ENCODE measurements around the gene ZG16. TPM values are rescaled to one million over a fixed set of nuclear protein-coding genes. Genes with fewer than 3 reads are reported as not detected.
A peak's percentile ranks its signal among the peaks of the same experiment; 100 is the strongest.

ZG16 gene
- polyA plus RNA-seq, 1 donor from 2014 or later = not detected

- Histone ChIP-seq H3K27me3 (ENCODE audit: insufficient read depth, low read depth, low read length) (no peaks in the 10 kb centered on the region), H3K9me2 (ENCODE audit: insufficient read depth, low read length) (no peaks in the 10 kb centered on the region), H4K20me1 (ENCODE audit: insufficient read depth) (no peaks in the 10 kb centered on the region), H3K36me3 (ENCODE audit: insufficient read depth, low read length) (no peaks in the 10 kb centered on the region), H3K4me2 (ENCODE audit: low read length) (peak overlapping the region; percentile 95), H3F3A (ENCODE audit: insufficient read depth, low read length, poor library complexity, severe bottlenecking) (no peaks in the 10 kb centered on the region), H3K9me3 (ENCODE audit: low read length) (no peaks in the 10 kb centered on the region), H2AFZ (ENCODE audit: low read depth, low read length) (no peak overlapping the region), H3K27ac (ENCODE audit: low read length) (peak overlapping the region; percentile 98), H3K79me2 (replicated peaks; ENCODE audit: insufficient read depth, low read length) (peaks cover 38% of the 10 kb centered on the region), H3K4me3 (ENCODE audit: low read length) (peak overlapping the region; percentile 100), H3K9ac (ENCODE audit: low read length) (peak overlapping the region; percentile 99)
- TF ChIP-seq POLR2AphosphoS5 (IDR thresholded peaks at IDR 0.05) (no peak), REST (IDR thresholded peaks at IDR 0.05; ENCODE audit: borderline replicate concordance) (no peak), CTCF (IDR thresholded peaks at IDR 0.05; ENCODE audit: poor library complexity, severe bottlenecking) (no peak), TAF1 (IDR thresholded peaks at IDR 0.05; ENCODE audit: low read depth) (no peak), EP300 (conservative IDR thresholded peaks at IDR 0.05; ENCODE audit: poor library complexity, severe bottlenecking) (no peak), MXI1 (conservative IDR thresholded peaks at IDR 0.05; ENCODE audit: poor library complexity, severe bottlenecking) (no peak), SMC3 (conservative IDR thresholded peaks at IDR 0.05; ENCODE audit: poor library complexity) (no peak), EZH2 (IDR thresholded peaks at IDR 0.05; ENCODE audit: borderline replicate concordance, insufficient read depth, low read length, poor library complexity, severe bottlenecking) (no peak), RAD21 (conservative IDR thresholded peaks at IDR 0.05) (no peak)
These were observed 37.1 kb downstream of the ZG16 start for GRCh38 chr16:29815032-29815721.

- peak within 1 kb of the TSS; percentile 100 for H3K4me3 ChIP-seq (ENCODE audit: low read length)
- H3K36me3 ChIP-seq (ENCODE audit: insufficient read depth, low read length) = no peaks in the 10 kb centered on the region
- H4K20me1 ChIP-seq (ENCODE audit: insufficient read depth) = no peaks in the 10 kb centered on the region
- peak within 1 kb of the TSS; percentile 95 for H3K4me2 ChIP-seq (ENCODE audit: low read length)
- H3K27me3 ChIP-seq (ENCODE audit: insufficient read depth, low read depth, low read length) = no peaks in the 10 kb centered on the region
- TF ChIP-seq MXI1 (conservative IDR thresholded peaks at IDR 0.05; ENCODE audit: poor library complexity, severe bottlenecking) (peak; percentile 91), POLR2AphosphoS5 (IDR thresholded peaks at IDR 0.05) (peak; percentile 85), EP300 (conservative IDR thresholded peaks at IDR 0.05; ENCODE audit: poor library complexity, severe bottlenecking) (peak; percentile 59), TAF1 (IDR thresholded peaks at IDR 0.05; ENCODE audit: low read depth) (no peak), RAD21 (conservative IDR thresholded peaks at IDR 0.05) (peak; percentile 79), EZH2 (IDR thresholded peaks at IDR 0.05; ENCODE audit: borderline replicate concordance, insufficient read depth, low read length, poor library complexity, severe bottlenecking) (no peak), SMC3 (conservative IDR thresholded peaks at IDR 0.05; ENCODE audit: poor library complexity) (peak; percentile 79), REST (IDR thresholded peaks at IDR 0.05; ENCODE audit: borderline replicate concordance) (no peak), CTCF (IDR thresholded peaks at IDR 0.05; ENCODE audit: poor library complexity, severe bottlenecking) (peak; percentile 99)
- H3K27ac ChIP-seq (ENCODE audit: low read length) = peak within 1 kb of the TSS; percentile 98
- no peaks in the 10 kb centered on the region for H3K9me2 ChIP-seq (ENCODE audit: insufficient read depth, low read length)
- peak within 1 kb of the TSS; percentile 99 for H3K9ac ChIP-seq (ENCODE audit: low read length)
- peaks cover 35% of the 10 kb centered on the region for H3K79me2 ChIP-seq (replicated peaks; ENCODE audit: insufficient read depth, low read length)
- H3F3A ChIP-seq (ENCODE audit: insufficient read depth, low read length, poor library complexity, severe bottlenecking) = no peaks in the 10 kb centered on the region
- peak within 1 kb of the TSS; percentile 48 for H2AFZ ChIP-seq (ENCODE audit: low read depth, low read length)
- H3K9me3 ChIP-seq (ENCODE audit: low read length) = no peaks in the 10 kb centered on the region
These were observed 38.0 kb downstream of the ZG16 start, which contains the start of gene PAGR1 for GRCh38 chr16:29815793-29816693. Gene PAGR1 (plus strand): TSS chr16:29816152. CDS start chr16:29816526, 374 bp downstream.
